Muscle layer of colon (tissue), 2 donors: ENCODE measurements around the gene ARHGAP26.

Experiments
- H3K27ac ChIP-seq: one replicate; pipeline ENCODE4 v1.7.0; 2013; ENCODE audit warnings: low read depth, mild to moderate bottlenecking, low read length, moderate library complexity
- H3K27me3 ChIP-seq, 2 donors: one replicate each; pipeline ENCODE4 v1.7.0; 2013; ENCODE audit warnings: low read length in 2 of 2, mild to moderate bottlenecking in 2 of 2; ENCODE audit not compliant: insufficient read depth in 2 of 2, control insufficient read depth in 1 of 2
- H3K36me3 ChIP-seq: one replicate; pipeline ENCODE4 v1.7.0; 2013; ENCODE audit warnings: mild to moderate bottlenecking, low read length; ENCODE audit not compliant: insufficient read depth
- H3K4me1 ChIP-seq: one replicate; pipeline ENCODE4 v1.7.0; 2013; ENCODE audit warnings: mild to moderate bottlenecking, low read length; ENCODE audit not compliant: insufficient read depth
- H3K4me3 ChIP-seq, 2 donors: one replicate each; pipeline ENCODE4 v1.7.0; 2013; ENCODE audit warnings: low read length in 2 of 2, low read depth in 1 of 2, mild to moderate bottlenecking in 1 of 2, moderate library complexity in 1 of 2
- H3K9ac ChIP-seq: one replicate; pipeline ENCODE4 v1.7.0; 2013; ENCODE audit warnings: low read length
- H3K9me3 ChIP-seq: one replicate; pipeline ENCODE4 v1.7.0; 2013; ENCODE audit warnings: mild to moderate bottlenecking, low read length
- donor health status: abdominal sarcoma.
- donor health status: Adenocarcinoma of cecum.

Gene ARHGAP26

GRCh38 chr5:142792012-142792864, 22.1 kb downstream of the ARHGAP26 start:
- no peaks in the 10 kb centered on the region for H3K36me3 ChIP-seq
- no peak overlapping the region for H3K9ac ChIP-seq
- no peak overlapping the region for H3K4me3 ChIP-seq
- H3K9me3 ChIP-seq, result no peaks in the 10 kb centered on the region
- H3K4me1 ChIP-seq, result no peaks in the 10 kb centered on the region
- no peak overlapping the region for H3K27ac ChIP-seq
- no peaks in the 10 kb centered on the region for H3K27me3 ChIP-seq

- no peaks in the 10 kb centered on the region for H3K9me3 ChIP-seq
- H3K27me3 ChIP-seq, result no peaks in the 10 kb centered on the region
- no peak overlapping the region for H3K9ac ChIP-seq
- no peak overlapping the region for H3K4me3 ChIP-seq
- no peaks in the 10 kb centered on the region for H3K36me3 ChIP-seq
- peaks cover 3% of the 10 kb centered on the region for H3K4me1 ChIP-seq
- H3K27ac ChIP-seq, result no peak overlapping the region
These were observed 22.7 kb downstream of the ARHGAP26 start for GRCh38 chr5:142792865-142793232.

GRCh38 chr5:142794537-142794936, 24.4 kb downstream of the ARHGAP26 start:
- Histone ChIP-seq H3K27ac (no peak overlapping the region), H3K9ac (no peak overlapping the region), H3K9me3 (no peaks in the 10 kb centered on the region)

GRCh38 chr5:142795251-142795650, 25.1 kb downstream of the ARHGAP26 start:
- H3K27ac ChIP-seq, result no peak overlapping the region
- H3K4me1 ChIP-seq, result peaks cover 4% of the 10 kb centered on the region
- H3K9me3 ChIP-seq, result no peaks in the 10 kb centered on the region
- no peaks in the 10 kb centered on the region for H3K36me3 ChIP-seq
- no peak overlapping the region for H3K9ac ChIP-seq
- no peaks in the 10 kb centered on the region for H3K27me3 ChIP-seq
- no peak overlapping the region for H3K4me3 ChIP-seq

More at GRCh38 chr5:142794537-142794936, 24.4 kb downstream of the ARHGAP26 start:
- Histone ChIP-seq H3K36me3 (no peaks in the 10 kb centered on the region), H3K27me3 (no peaks in the 10 kb centered on the region), H3K4me3 (no peak overlapping the region), H3K4me1 (peaks cover 4% of the 10 kb centered on the region)

GRCh38 chr5:142796492-142797109, 26.4 kb downstream of the ARHGAP26 start:
- peaks cover 4% of the 10 kb centered on the region for H3K4me1 ChIP-seq
- H3K4me3 ChIP-seq, result no peak overlapping the region
- no peaks in the 10 kb centered on the region for H3K9me3 ChIP-seq
- H3K9ac ChIP-seq, result no peak overlapping the region
- no peak overlapping the region for H3K27ac ChIP-seq
- no peaks in the 10 kb centered on the region for H3K36me3 ChIP-seq
- H3K27me3 ChIP-seq, result no peaks in the 10 kb centered on the region

- H3K9me3 ChIP-seq, result no peaks in the 10 kb centered on the region
- no peaks in the 10 kb centered on the region for H3K27me3 ChIP-seq
- H3K4me3 ChIP-seq, result no peak overlapping the region
- no peaks in the 10 kb centered on the region for H3K36me3 ChIP-seq
- peaks cover 4% of the 10 kb centered on the region for H3K4me1 ChIP-seq
- no peak overlapping the region for H3K9ac ChIP-seq
- no peak overlapping the region for H3K27ac ChIP-seq
These were observed 27.2 kb downstream of the ARHGAP26 start for GRCh38 chr5:142797420-142797819.

- Histone ChIP-seq H3K4me3 (no peak overlapping the region), H3K27me3 (no peaks in the 10 kb centered on the region), H3K9me3 (no peaks in the 10 kb centered on the region), H3K27ac (no peak overlapping the region), H3K4me1 (peaks cover 4% of the 10 kb centered on the region), H3K36me3 (no peaks in the 10 kb centered on the region), H3K9ac (no peak overlapping the region)
These were observed 28.1 kb downstream of the ARHGAP26 start for GRCh38 chr5:142798099-142798770.

- Histone ChIP-seq H3K27me3 (no peaks in the 10 kb centered on the region), H3K9ac (no peak overlapping the region), H3K4me3 (no peak overlapping the region), H3K4me1 (peaks cover 10% of the 10 kb centered on the region), H3K27ac (no peak overlapping the region), H3K9me3 (no peaks in the 10 kb centered on the region), H3K36me3 (no peaks in the 10 kb centered on the region)
These were observed 30.8 kb downstream of the ARHGAP26 start for GRCh38 chr5:142800776-142801494.

GRCh38 chr5:142801495-142801871, 31.3 kb downstream of the ARHGAP26 start:
- H3K4me1 ChIP-seq, result peaks cover 10% of the 10 kb centered on the region
- no peak overlapping the region for H3K27ac ChIP-seq

GRCh38 chr5:142803428-142804125, 33.4 kb downstream of the ARHGAP26 start:
- no peak overlapping the region for H3K4me3 ChIP-seq
- H3K9me3 ChIP-seq, result no peaks in the 10 kb centered on the region
- no peak overlapping the region for H3K9ac ChIP-seq
- H3K27ac ChIP-seq, result peak overlapping the region; percentile 56
- no peaks in the 10 kb centered on the region for H3K27me3 ChIP-seq
- no peaks in the 10 kb centered on the region for H3K36me3 ChIP-seq
- peaks cover 6% of the 10 kb centered on the region for H3K4me1 ChIP-seq

More at GRCh38 chr5:142801495-142801871, 31.3 kb downstream of the ARHGAP26 start:
- Histone ChIP-seq H3K9me3 (no peaks in the 10 kb centered on the region), H3K36me3 (no peaks in the 10 kb centered on the region), H3K4me3 (no peak overlapping the region), H3K27me3 (no peaks in the 10 kb centered on the region), H3K9ac (no peak overlapping the region)
